Renal cortical epithelial cell (primary cell): ENCODE data around the gene CUX1. TPM values are rescaled to one million over a fixed set of nuclear protein-coding genes. Genes with fewer than 3 reads are reported as not detected.

Experiments used
- DNase-seq: peaks from one replicate; pipeline ENCODE4 v3.0.0-alpha.2; 2011; ENCODE audit warnings: low read depth
- total RNA-seq: library from RNA; depleted of rRNA; stranded (reverse); fragments of >200 nt; gene quantifications from 2 replicates; pipeline ENCODE4 v1.2.3, GENCODE V29; 2014

Gene CUX1
- total RNA-seq, 1 donor from 2014 or later, result 139 TPM

DNA sequence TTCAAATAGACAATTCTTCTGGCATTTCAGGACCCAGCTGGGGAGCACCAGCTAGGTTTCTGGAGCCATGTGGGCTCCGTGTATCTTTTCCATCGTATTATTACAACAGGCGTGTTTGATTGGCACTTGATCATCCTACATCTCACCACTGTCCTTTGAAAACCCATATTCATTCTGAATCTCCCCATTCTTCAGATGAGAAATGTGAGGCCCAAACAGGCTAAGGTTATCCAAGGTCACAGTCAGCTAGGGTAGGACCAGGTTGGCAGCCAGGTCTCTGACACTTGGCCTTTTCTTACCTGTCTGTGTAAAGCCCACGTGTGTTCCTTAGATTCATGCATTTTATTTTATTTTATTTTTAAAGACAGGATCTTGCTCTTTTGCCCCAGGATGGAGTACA lies 366.9 kb downstream of the CUX1 start:
- no peak for DNase-seq

- DNase-seq, result no peak
Observed at GRCh38 chr7:102185796-102186195, 368.4 kb downstream of the CUX1 start.

DNA sequence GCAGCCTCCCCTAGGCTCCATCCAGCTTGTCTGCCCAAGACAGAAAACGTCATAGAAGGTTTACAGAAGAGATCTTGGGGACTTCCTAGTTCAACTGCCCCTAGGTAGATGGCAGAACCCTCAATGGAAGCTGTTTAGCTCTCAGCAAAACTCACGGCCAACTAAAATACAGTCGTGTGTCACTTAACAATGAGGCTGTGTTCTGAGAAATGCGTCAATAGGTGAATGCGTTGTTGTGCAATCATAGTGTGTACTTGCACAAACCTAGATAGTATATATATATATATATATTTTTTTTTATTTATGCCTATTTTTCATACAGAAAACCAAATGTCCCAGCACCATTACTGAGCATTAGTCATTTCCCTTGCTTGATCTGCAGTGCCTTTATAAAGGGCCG lies 368.9 kb downstream of the CUX1 start:
- no peak for DNase-seq

GRCh38 chr7:102188746-102189145 lies 371.3 kb downstream of the CUX1 start:
- DNase-seq, result no peak

DNA sequence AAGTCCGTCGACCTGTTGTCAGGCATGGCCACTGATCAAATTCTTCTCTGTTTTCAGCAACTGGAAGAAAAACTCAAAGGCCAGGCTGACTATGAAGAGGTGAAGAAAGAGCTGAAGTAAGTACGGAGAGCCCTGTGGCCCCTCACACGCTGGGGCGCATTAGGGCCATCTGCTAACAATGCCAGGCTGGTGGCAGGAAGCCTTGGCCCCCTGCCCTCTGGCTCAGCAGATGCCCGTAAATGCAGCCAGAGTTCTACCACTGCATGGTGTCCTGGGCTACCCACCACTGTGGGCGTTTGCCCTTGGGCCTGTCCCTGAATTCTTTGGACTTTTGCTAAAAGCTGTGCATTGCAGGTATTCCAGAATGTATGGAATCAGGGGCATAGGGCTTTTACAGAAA lies 372.3 kb downstream of the CUX1 start:
- no peak for DNase-seq

- no peak for DNase-seq
Observed at GRCh38 chr7:102190776-102191350, 373.4 kb downstream of the CUX1 start.

DNA sequence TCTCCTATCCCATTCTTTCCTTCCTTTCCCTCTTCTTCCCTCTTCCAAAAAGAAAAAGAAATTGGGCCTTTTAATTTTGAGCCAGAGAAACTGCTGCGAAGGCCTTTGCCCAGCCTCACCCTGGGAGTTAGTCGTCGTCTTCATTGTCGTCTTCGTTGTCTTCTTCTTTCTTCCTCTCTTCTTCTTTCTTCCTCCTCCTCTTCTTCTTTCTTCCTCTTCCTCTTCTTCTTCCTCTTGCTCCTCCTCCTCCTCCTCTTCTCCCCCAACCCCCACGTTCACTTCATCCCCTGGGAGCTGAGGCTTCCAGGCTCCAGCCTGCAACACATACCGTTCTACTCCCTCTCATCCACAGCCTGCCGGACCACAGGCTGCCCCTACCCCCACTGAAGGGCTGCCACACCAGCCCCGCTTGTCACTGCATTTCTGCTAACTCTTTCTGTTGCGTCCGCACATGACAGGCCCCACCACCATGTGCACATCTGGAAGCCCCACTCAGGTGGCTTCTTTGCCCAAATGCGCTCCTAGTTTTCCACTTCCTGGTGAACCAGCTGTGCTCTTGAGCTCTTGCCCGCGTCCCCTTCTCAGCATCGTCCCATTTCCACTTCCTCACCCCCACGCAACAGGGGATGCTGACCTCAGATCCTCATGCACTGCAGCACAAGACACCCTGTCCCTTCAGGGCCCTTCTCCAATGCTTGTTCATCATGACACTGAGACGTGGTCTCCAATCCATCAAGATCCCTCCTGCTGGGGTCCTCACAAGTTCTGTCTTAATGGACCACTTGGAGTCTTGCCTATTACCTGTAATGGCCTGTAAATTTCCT lies 374.3 kb downstream of the CUX1 start:
- no peak for DNase-seq

DNA sequence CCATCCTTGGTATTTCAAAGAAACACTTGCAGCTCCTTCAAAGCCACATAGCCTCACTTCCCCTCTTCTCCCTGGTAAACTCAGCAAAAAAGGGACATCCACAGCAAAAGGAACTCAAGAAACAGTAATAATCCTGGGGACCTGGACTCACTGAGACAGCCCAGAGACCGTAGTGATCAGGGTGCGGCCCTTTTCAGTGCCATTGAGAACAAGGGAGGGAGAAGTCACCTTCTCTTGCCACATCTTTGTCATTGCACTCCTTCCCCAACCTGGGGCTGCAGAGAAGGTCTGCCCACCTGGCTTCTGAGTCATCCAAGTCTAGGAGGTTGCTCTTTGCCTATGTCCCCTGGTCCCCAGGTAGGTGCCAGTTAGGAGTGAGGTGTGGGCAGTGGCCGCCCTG lies 375.4 kb downstream of the CUX1 start:
- DNase-seq, result no peak

GRCh38 chr7:102193806-102194205 lies 376.4 kb downstream of the CUX1 start:
- DNase-seq, result peak; percentile 6

GRCh38 chr7:102195361-102195760 lies 377.9 kb downstream of the CUX1 start:
- no peak for DNase-seq

GRCh38 chr7:102196028-102196427 lies 378.6 kb downstream of the CUX1 start:
- no peak for DNase-seq

DNA sequence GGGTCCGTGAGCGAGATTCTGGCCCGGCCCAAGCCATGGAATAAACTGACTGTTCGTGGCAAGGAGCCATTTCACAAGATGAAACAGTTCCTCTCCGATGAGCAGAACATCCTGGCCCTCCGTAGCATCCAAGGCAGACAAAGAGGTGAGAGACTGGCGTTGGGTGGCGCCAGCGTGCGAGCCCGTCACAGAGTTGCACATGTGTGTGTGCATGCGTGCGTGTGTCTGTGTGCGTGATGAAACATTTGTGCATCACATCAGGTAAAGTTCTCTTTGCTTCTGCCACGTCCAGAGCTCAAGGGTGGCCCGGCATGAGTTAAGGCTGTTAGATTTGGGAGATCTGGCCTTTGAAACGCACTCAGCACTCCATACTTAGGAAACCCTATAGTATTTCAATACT lies 379.7 kb downstream of the CUX1 start:
- no peak for DNase-seq

- no peak for DNase-seq
Observed at GRCh38 chr7:102197599-102197998, 380.2 kb downstream of the CUX1 start.

DNA sequence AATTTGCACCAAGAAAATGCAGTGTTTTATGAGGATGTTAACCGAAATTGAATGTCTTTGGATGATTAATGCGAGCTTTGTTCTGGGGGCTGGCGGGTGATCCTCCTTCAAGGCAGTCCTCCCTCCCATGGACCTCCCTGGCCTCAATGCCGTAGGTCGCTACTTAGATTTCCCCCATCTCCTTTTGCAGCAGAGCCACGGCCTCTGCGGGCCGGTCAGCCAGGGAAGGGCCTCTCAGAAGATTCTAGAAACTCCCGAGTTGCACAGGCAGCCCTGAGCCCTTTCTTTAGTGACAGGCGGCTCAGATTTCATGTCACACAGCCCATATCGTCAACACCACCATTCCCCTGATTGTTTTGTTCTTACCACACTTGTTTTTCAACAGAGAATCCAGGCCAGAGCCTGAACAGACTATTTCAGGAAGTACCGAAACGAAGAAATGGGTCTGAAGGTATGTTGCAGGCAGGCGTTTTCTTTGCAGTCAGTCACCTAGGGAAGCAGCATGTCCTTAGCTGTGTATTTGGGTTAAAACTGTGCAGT lies 381.1 kb downstream of the CUX1 start:
- DNase-seq, result no peak

GRCh38 chr7:102201576-102201975 lies 384.1 kb downstream of the CUX1 start:
- DNase-seq, result no peak

- DNase-seq, result no peak
Observed at GRCh38 chr7:102202556-102202955, 385.1 kb downstream of the CUX1 start.

GRCh38 chr7:102203218-102203617 lies 385.8 kb downstream of the CUX1 start:
- DNase-seq, result no peak

DNA sequence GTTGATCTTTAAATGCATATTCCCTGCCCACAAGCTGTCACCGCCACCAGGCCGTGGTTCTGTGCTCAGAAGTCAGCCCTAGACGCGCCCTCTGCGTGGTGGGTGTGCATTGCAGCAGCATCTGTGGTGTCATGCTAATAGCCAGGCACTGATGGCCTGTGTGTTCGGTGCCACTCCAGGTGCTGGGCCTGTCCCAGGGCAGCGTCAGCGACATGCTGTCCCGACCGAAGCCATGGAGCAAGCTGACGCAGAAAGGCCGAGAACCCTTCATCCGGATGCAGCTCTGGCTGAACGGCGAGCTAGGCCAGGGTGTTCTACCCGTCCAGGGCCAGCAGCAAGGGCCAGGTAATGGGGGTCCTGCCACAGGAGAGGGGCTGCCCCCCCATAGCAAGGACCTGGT lies 386.8 kb downstream of the CUX1 start:
- DNase-seq, result no peak

- no peak for DNase-seq
Observed at GRCh38 chr7:102205915-102206314, 388.5 kb downstream of the CUX1 start.

- peak; percentile 13 for DNase-seq
Observed at GRCh38 chr7:102208826-102209225, 391.4 kb downstream of the CUX1 start.

GRCh38 chr7:102210787-102211186 lies 393.4 kb downstream of the CUX1 start:
- DNase-seq, result no peak

GRCh38 chr7:102211590-102212550 lies 394.4 kb downstream of the CUX1 start:
- DNase-seq, result no peak
